OCI-LY7 (cell line): ENCODE results near the gene TTC28. TPM values are rescaled to one million over a fixed set of nuclear protein-coding genes. Genes with fewer than 3 reads are reported as not detected.

Experiments
- BruUV-seq: library from RNA; stranded (reverse); fragments of 400-500 nt; replicated peaks from 2 replicates; lab custom pipeline; 2021; lab: Mats Ljungman, UMichigan
- CTCF ChIA-PET: fragments of 300-600 bp; sonication (Branson Sonifier 250); formaldehyde crosslinking; loops from one replicate; lab custom pipeline; 2022; ENCODE audit warnings: antibody characterized with exemption; ENCODE audit not compliant: unreplicated experiment; lab: Charles Lee
- POLR2A ChIA-PET: fragments of 300-600 bp; sonication (Branson Sonifier 250); formaldehyde crosslinking; loops from one replicate; lab custom pipeline; 2022; ENCODE audit warnings: antibody characterized with exemption; lab: Charles Lee
- DNase-seq: peaks from one replicate; pipeline ENCODE4 v3.0.0-alpha.2; 2015; ENCODE audit warnings: low spot score
- H2AFZ ChIP-seq: fragments of 200-600 bp; sonication (generic), shearing (Covaris generic); 2 replicates; pipeline ENCODE4 v1.6.1; 2014; ENCODE audit warnings: mild to moderate bottlenecking, antibody characterized with exemption, low read length, moderate library complexity
- H3K27ac ChIP-seq: fragments of 200-600 bp; sonication (generic); 2 replicates; pipeline ENCODE4 v1.5.1; 2014; ENCODE audit warnings: mixed run types, low read depth, mild to moderate bottlenecking, moderate library complexity, low read length, inconsistent platforms; ENCODE audit not compliant: poor library complexity, severe bottlenecking
- H3K36me3 ChIP-seq: fragments of 200-600 bp; sonication (generic); 2 replicates; pipeline ENCODE4 v1.6.1; 2014; ENCODE audit warnings: mild to moderate bottlenecking, antibody characterized with exemption, low read length, moderate library complexity, mixed read lengths; ENCODE audit not compliant: insufficient read depth
- H3K4me1 ChIP-seq: fragments of 200-600 bp; sonication (generic); 2 replicates; pipeline ENCODE4 v1.5.1; 2014; ENCODE audit warnings: mild to moderate bottlenecking, low read length; ENCODE audit not compliant: insufficient read depth, poor library complexity, severe bottlenecking
- H3K4me2 ChIP-seq: fragments of 200-600 bp; sonication (generic); 2 replicates; pipeline ENCODE4 v1.6.1; 2014; ENCODE audit warnings: mild to moderate bottlenecking, low read length
- H3K4me3 ChIP-seq: fragments of 200-600 bp; sonication (generic); 2 replicates; pipeline ENCODE4 v1.5.1; 2014; ENCODE audit warnings: mild to moderate bottlenecking, low read depth, low read length; ENCODE audit not compliant: poor library complexity, severe bottlenecking
- H3K79me2 ChIP-seq: fragments of 200-600 bp; sonication (generic); 2 replicates; pipeline ENCODE4 v1.6.1; 2016; ENCODE audit warnings: low read depth, mild to moderate bottlenecking, low read length, moderate library complexity, mixed read lengths; ENCODE audit not compliant: insufficient read depth
- H3K9me2 ChIP-seq: fragments of 200-600 bp; sonication (generic); 2 replicates; pipeline ENCODE4 v1.6.1; 2016; ENCODE audit warnings: mild to moderate bottlenecking, low read length, mixed read lengths; ENCODE audit not compliant: insufficient read depth
- H3K9me3 ChIP-seq: fragments of 200-600 bp; sonication (generic); 2 replicates; pipeline ENCODE4 v1.6.1; 2014; ENCODE audit warnings: mild to moderate bottlenecking, mixed run types, low read length, mixed read lengths
- H4K20me1 ChIP-seq: fragments of 200-600 bp; sonication (generic); 2 replicates; pipeline ENCODE4 v1.6.1; 2014; ENCODE audit warnings: mild to moderate bottlenecking, antibody characterized with exemption, low read length, moderate library complexity, mixed read lengths; ENCODE audit not compliant: insufficient read depth
- EZH2phosphoT487 ChIP-seq: fragments of 200-600 bp; sonication (generic); IDR thresholded peaks from 2 replicates; pipeline ENCODE4 v1.6.1; 2018; ENCODE audit warnings: low read depth, borderline replicate concordance, mild to moderate bottlenecking, mixed run types, antibody characterized with exemption, low read length, moderate library complexity, mixed read lengths
- intact Hi-C: fragments of 100-400 bp; cut with micrococcal nuclease; formaldehyde crosslinking; loops from one replicate; pipeline ENCODE4 v1.10.0; 2022; ENCODE audit not compliant: unreplicated experiment
- total RNA-seq, 2 experiments: library from RNA; depleted of rRNA in 1 of 2; stranded (reverse); fragments of >200 nt in 1 of 2; shearing (Covaris generic) in 1 of 2; gene quantifications; 2 replicates each; pipeline ENCODE4 v1.2.3, GENCODE V29; 2014 to 2022
- TF ChIP-seq, protein P1 (sequence below): fragments of 200-600 bp; sonication (generic); conservative IDR thresholded peaks from 2 replicates; pipeline ENCODE4 v1.5.1; 2014; ENCODE audit warnings: mild to moderate bottlenecking, antibody characterized with exemption, low read length, moderate library complexity, mixed read lengths

Gene TTC28
- total RNA-seq, 2 experiments from 2014 or later: under 0.01 to 0.55 TPM

- Histone ChIP-seq H3K9me3 (peaks cover under 1% of the 10 kb centered on the region; the same call in 1 of the 2 replicates), H3K9me2 (no peaks in the 10 kb centered on the region), H3K36me3 (no peaks in the 10 kb centered on the region), H2AFZ (no peak overlapping the region), H3K79me2 (no peaks in the 10 kb centered on the region), H3K4me2 (no peak overlapping the region), H3K4me3 (no peak overlapping the region), H3K27ac (no peak overlapping the region), H3K4me1 (no peaks in the 10 kb centered on the region), H4K20me1 (no peaks in the 10 kb centered on the region)
- CTCF ChIA-PET: no interaction called here
- DNase-seq: no peak
- POLR2A ChIA-PET: interaction anchor here (0.6 kb wide), 3 partner anchors 10 to 825 kb away, joined by 4 to 5 read pairs (median 4); no protein-coding TSS in a partner anchor
- intact Hi-C loops: no loop called here
- BruUV-seq: no TSS peak
- TF ChIP-seq, protein P1, sequence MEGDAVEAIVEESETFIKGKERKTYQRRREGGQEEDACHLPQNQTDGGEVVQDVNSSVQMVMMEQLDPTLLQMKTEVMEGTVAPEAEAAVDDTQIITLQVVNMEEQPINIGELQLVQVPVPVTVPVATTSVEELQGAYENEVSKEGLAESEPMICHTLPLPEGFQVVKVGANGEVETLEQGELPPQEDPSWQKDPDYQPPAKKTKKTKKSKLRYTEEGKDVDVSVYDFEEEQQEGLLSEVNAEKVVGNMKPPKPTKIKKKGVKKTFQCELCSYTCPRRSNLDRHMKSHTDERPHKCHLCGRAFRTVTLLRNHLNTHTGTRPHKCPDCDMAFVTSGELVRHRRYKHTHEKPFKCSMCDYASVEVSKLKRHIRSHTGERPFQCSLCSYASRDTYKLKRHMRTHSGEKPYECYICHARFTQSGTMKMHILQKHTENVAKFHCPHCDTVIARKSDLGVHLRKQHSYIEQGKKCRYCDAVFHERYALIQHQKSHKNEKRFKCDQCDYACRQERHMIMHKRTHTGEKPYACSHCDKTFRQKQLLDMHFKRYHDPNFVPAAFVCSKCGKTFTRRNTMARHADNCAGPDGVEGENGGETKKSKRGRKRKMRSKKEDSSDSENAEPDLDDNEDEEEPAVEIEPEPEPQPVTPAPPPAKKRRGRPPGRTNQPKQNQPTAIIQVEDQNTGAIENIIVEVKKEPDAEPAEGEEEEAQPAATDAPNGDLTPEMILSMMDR: no peak
- no peak for TF ChIP-seq EZH2phosphoT487
Observed at GRCh38 chr22:27962268-27963044, 717.2 kb downstream of the TTC28 start.

DNA sequence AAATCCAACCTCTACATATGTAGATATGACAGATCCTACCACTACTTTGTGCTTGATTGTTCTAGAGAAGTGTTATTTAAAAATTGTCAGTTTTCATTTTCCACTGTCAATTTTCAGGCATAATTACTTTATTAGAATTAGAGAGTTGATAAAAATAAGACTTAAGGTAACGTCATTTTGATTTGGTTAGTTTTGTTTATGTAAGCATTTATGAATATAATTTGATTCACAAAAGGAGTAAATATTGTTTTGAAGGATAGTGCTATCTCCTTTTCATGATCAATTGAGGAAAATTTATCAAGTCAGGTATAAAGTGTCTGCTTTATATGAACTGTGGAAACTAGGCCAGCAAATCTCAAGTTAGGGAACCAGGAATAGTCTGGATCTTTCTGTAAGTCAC, 718.0 kb downstream of the TTC28 start:
- BruUV-seq: no TSS peak
- H3K4me3 ChIP-seq: no peak overlapping the region
- H2AFZ ChIP-seq: no peak overlapping the region
- ChIA-PET CTCF (no interaction called here), POLR2A (no interaction called here)
- intact Hi-C loops: no loop called here
- H4K20me1 ChIP-seq: no peaks in the 10 kb centered on the region
- H3K4me2 ChIP-seq: no peak overlapping the region
- TF ChIP-seq EZH2phosphoT487: no peak
- TF ChIP-seq, protein P1: no peak
- no peaks in the 10 kb centered on the region for H3K36me3 ChIP-seq
- H3K27ac ChIP-seq: no peak overlapping the region
- DNase-seq: no peak
- H3K9me2 ChIP-seq: no peaks in the 10 kb centered on the region
- no peaks in the 10 kb centered on the region for H3K4me1 ChIP-seq
- peaks cover 5% of the 10 kb centered on the region for H3K9me3 ChIP-seq
- H3K79me2 ChIP-seq: no peaks in the 10 kb centered on the region

GRCh38 chr22:27961182-27961581, 718.5 kb downstream of the TTC28 start:
- ChIA-PET POLR2A (no interaction called here), CTCF (no interaction called here)
- Histone ChIP-seq H4K20me1 (no peaks in the 10 kb centered on the region), H3K4me3 (no peak overlapping the region), H3K4me2 (no peak overlapping the region), H3K9me3 (peaks cover 5% of the 10 kb centered on the region), H3K27ac (no peak overlapping the region), H3K9me2 (no peaks in the 10 kb centered on the region), H3K4me1 (no peaks in the 10 kb centered on the region), H3K79me2 (no peaks in the 10 kb centered on the region), H3K36me3 (no peaks in the 10 kb centered on the region), H2AFZ (no peak overlapping the region)
- intact Hi-C loops: no loop called here
- TF ChIP-seq, protein P1: no peak
- TF ChIP-seq EZH2phosphoT487: no peak
- DNase-seq: no peak
- no TSS peak for BruUV-seq
